Activated naive CD8-positive, alpha-beta T cell treated with anti-CD3 and anti-CD28 coated beads for 36 hours (primary cell): ENCODE results near the gene MEI1. TPM values are rescaled to one million over a fixed set of nuclear protein-coding genes. Genes with fewer than 3 reads are reported as not detected.
"Not testable (repeated sequence)": the region's sequence is repeated elsewhere in the genome, so short reads cannot be mapped to it uniquely, and the experiment has no call there.

Experiments used
- DNase-seq: peaks from one replicate; pipeline ENCODE4 v3.0.0; 2021
- H3K27ac Mint-ChIP-seq: one replicate; pipeline ENCODE4 v1.8.0; 2022; ENCODE audit warnings: mild to moderate bottlenecking, moderate library complexity, mixed read lengths
- H3K27me3 Mint-ChIP-seq: one replicate; pipeline ENCODE4 v1.8.0; 2022; ENCODE audit warnings: mild to moderate bottlenecking, mixed read lengths
- H3K36me3 Mint-ChIP-seq: one replicate; pipeline ENCODE4 v1.8.0; 2021; ENCODE audit warnings: mild to moderate bottlenecking, mixed read lengths
- H3K4me1 Mint-ChIP-seq: one replicate; pipeline ENCODE4 v1.8.0; 2021; ENCODE audit warnings: mixed read lengths
- H3K4me3 Mint-ChIP-seq: one replicate; pipeline ENCODE4 v1.8.0; 2022; ENCODE audit warnings: mild to moderate bottlenecking, moderate library complexity, mixed read lengths
- H3K9me3 Mint-ChIP-seq: one replicate; pipeline ENCODE4 v1.8.0; 2022; ENCODE audit warnings: mixed read lengths
- total RNA-seq, 2 experiments: library from RNA; stranded (reverse); gene quantifications; one replicate each; pipeline ENCODE4 v1.2.3, GENCODE V29; 2021

MEI1 gene
- total RNA-seq, 2 experiments from 2014 or later, result 23.4 to 28.8 TPM

DNA sequence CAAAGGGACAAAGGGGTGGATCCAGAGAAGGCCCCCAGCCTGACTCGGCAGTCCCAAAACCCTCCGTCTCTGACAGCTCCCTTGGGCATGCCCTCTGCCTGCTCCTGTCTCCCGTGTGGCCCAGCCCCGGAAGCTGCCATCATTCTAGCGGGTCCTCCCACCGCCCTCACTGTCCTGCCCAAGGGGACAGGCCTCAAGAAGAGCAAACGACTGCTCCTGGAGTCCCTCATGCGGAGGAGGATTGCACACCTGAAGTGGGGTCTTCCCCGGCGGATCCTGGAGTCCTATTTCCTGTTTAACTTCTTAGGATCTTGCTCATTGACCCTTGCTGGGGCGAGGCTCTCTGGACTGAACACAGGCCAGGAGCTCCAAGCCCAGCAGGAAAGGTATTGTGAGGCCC is 2.6 kb upstream of the MEI1 start:
- no peak for DNase-seq
- Mint-ChIP-seq H3K4me1 (peaks cover 8% of the 10 kb centered on the region), H3K4me3 (no peak overlapping the region), H3K27me3 (no peaks in the 10 kb centered on the region), H3K9me3 (no peaks in the 10 kb centered on the region), H3K36me3 (peaks cover 3% of the 10 kb centered on the region), H3K27ac (peak overlapping the region; percentile 31)

DNA sequence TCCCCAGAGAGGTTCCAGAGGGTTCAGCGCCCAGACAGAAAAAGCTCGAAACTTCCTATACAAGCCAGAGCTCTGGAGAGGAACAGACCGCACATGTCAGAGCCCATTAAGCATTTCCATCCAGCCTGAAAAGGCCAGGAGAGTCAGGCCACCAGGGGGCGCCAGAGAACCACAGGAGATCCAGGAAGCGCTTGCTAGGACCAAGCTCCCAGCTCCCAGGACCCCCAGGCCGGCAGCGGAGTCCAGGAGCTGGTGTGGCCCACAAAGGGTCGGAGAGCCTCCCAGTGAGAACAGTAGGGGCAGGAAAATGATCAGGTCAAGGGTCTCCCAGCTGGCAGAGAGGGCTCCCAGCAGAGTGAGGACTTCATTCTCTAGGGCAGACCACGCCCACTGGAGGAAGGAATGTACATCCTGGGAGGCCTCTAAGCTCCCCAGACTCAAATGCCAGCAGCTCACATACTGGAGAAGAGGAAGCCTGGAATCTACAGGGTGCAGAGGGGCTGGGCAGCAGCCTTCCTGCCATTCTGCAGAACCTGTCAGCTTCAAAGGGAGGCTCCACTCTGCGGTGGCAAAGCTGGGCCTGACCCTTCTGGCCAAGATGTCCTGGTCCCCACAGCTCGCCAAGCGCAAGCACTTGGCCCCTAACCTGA is 2.1 kb upstream of the MEI1 start:
- Mint-ChIP-seq H3K27me3 (no peaks in the 10 kb centered on the region), H3K4me1 (peaks cover 8% of the 10 kb centered on the region), H3K4me3 (no peak overlapping the region), H3K9me3 (no peaks in the 10 kb centered on the region), H3K27ac (peak overlapping the region; percentile 64), H3K36me3 (peaks cover 3% of the 10 kb centered on the region)
- peak; percentile 85 for DNase-seq

GRCh38 chr22:41700108-41700364 is 733 bp downstream of the MEI1 start:
- Mint-ChIP-seq H3K4me1 (peaks cover 8% of the 10 kb centered on the region), H3K36me3 (peaks cover 3% of the 10 kb centered on the region), H3K27me3 (no peaks in the 10 kb centered on the region), H3K4me3 (no peak overlapping the region), H3K9me3 (no peaks in the 10 kb centered on the region), H3K27ac (no peak overlapping the region)
- DNase-seq, result no peak

DNA sequence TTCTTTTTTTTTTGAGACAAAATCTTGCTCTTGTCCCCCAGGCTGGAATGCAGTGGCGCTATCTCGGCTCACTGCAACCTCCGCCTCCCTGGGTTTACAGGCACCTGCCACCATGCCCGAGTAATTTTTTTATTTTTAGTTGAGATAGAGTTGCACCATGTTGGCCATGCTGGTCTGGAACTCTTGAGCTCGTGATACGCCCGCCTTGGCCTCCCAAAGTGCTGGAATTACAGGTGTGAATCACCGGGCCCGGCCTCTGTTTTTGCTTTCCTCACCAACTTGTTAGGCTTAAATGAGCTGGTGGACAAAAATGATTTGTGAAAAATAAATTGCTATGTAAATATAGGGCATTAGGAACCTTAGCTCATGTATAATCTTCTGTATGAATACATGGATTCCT is 3.5 kb downstream of the MEI1 start:
- Mint-ChIP-seq H3K36me3 (peaks cover 3% of the 10 kb centered on the region), H3K27ac (no peak overlapping the region), H3K4me1 (peaks cover 3% of the 10 kb centered on the region), H3K27me3 (no peaks in the 10 kb centered on the region), H3K4me3 (no peak overlapping the region), H3K9me3 (no peaks in the 10 kb centered on the region)
- DNase-seq, result no peak

- H3K27me3 Mint-ChIP-seq, result no peaks in the 10 kb centered on the region
- DNase-seq, result no peak
- no peak overlapping the region for H3K27ac Mint-ChIP-seq
- H3K9me3 Mint-ChIP-seq, result no peaks in the 10 kb centered on the region
- H3K4me1 Mint-ChIP-seq, result no peaks in the 10 kb centered on the region
- H3K4me3 Mint-ChIP-seq, result no peak overlapping the region
- no peaks in the 10 kb centered on the region for H3K36me3 Mint-ChIP-seq
These were observed 10.0 kb downstream of the MEI1 start for GRCh38 chr22:41709341-41709740.

DNA sequence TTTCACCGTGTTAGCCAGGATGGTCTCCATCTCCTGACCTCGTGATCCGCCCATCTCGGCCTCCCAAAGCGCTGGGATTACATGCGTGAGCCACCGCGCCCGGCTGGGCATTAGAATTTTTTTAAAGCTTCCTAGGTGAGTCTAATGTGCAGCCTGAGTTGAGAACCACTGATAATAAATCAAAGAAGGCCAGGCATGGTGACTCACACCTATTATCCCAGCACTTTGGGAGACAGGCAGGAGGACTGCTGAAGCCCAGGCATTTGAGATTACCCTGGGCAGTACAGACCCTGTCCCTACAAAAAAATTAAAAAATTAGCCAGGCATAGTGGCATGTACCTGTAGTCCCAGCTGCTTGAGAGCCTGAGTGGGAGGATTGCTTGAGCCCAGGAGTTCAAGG is 13.7 kb downstream of the MEI1 start:
- Mint-ChIP-seq H3K4me3 (no peak overlapping the region), H3K27me3 (no peaks in the 10 kb centered on the region), H3K9me3 (no peaks in the 10 kb centered on the region), H3K4me1 (no peaks in the 10 kb centered on the region), H3K36me3 (no peaks in the 10 kb centered on the region), H3K27ac (no peak overlapping the region)
- DNase-seq, result no peak

GRCh38 chr22:41722496-41722895 is 23.2 kb downstream of the MEI1 start:
- no peak overlapping the region for H3K27ac Mint-ChIP-seq
- no peak overlapping the region for H3K4me3 Mint-ChIP-seq

GRCh38 chr22:41725510-41726110 is 26.3 kb downstream of the MEI1 start:
- no peak for DNase-seq
- no peak overlapping the region for H3K4me3 Mint-ChIP-seq
- no peak overlapping the region for H3K27ac Mint-ChIP-seq
- H3K36me3 Mint-ChIP-seq, result no peaks in the 10 kb centered on the region
- H3K9me3 Mint-ChIP-seq, result no peaks in the 10 kb centered on the region
- no peaks in the 10 kb centered on the region for H3K4me1 Mint-ChIP-seq
- peaks cover 4% of the 10 kb centered on the region for H3K27me3 Mint-ChIP-seq

More at GRCh38 chr22:41722496-41722895, 23.2 kb downstream of the MEI1 start:
- no peak for DNase-seq
- H3K36me3 Mint-ChIP-seq, result no peaks in the 10 kb centered on the region
- H3K9me3 Mint-ChIP-seq, result no peaks in the 10 kb centered on the region
- H3K4me1 Mint-ChIP-seq, result no peaks in the 10 kb centered on the region
- H3K27me3 Mint-ChIP-seq, result peaks cover 4% of the 10 kb centered on the region

DNA sequence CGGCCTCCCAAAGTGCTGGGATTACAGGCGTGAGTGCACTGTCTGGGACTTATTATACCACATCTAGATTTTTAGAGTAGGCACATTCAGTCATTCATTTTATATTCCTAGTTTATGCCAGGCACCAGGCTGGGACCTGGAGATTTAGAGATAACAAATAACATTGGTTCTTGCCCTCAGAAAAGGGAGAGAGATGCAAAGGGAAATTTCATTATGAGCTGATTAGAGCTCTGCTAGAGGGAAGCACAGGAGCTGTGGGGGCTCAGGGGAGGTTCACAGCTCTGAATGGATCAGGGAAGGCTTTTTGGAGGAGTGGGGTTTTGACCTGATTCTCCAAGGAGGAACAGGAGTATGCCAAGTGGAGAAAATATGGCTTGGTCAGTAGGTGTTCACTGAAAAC is 32.3 kb downstream of the MEI1 start:
- H3K4me3 Mint-ChIP-seq, result no peak overlapping the region
- H3K9me3 Mint-ChIP-seq, result no peaks in the 10 kb centered on the region
- no peaks in the 10 kb centered on the region for H3K27me3 Mint-ChIP-seq
- H3K4me1 Mint-ChIP-seq, result no peaks in the 10 kb centered on the region
- no peak overlapping the region for H3K27ac Mint-ChIP-seq
- no peak for DNase-seq
- no peaks in the 10 kb centered on the region for H3K36me3 Mint-ChIP-seq

GRCh38 chr22:41732096-41732772 is 32.9 kb downstream of the MEI1 start:
- no peaks in the 10 kb centered on the region for H3K27me3 Mint-ChIP-seq
- no peaks in the 10 kb centered on the region for H3K9me3 Mint-ChIP-seq
- H3K27ac Mint-ChIP-seq, result no peak overlapping the region
- DNase-seq, result no peak
- H3K36me3 Mint-ChIP-seq, result no peaks in the 10 kb centered on the region
- no peak overlapping the region for H3K4me3 Mint-ChIP-seq
- no peaks in the 10 kb centered on the region for H3K4me1 Mint-ChIP-seq

GRCh38 chr22:41733241-41733640 is 33.9 kb downstream of the MEI1 start:
- not testable (repeated sequence) for H3K27ac Mint-ChIP-seq, DNase-seq, H3K27me3 Mint-ChIP-seq, H3K4me1 Mint-ChIP-seq, H3K36me3 Mint-ChIP-seq, H3K4me3 Mint-ChIP-seq, H3K9me3 Mint-ChIP-seq

GRCh38 chr22:41739576-41739975 is 40.3 kb downstream of the MEI1 start:
- H3K27ac Mint-ChIP-seq, result no peak overlapping the region
- H3K4me1 Mint-ChIP-seq, result peaks cover 4% of the 10 kb centered on the region
- no peaks in the 10 kb centered on the region for H3K36me3 Mint-ChIP-seq
- no peak for DNase-seq
- no peak overlapping the region for H3K4me3 Mint-ChIP-seq
- H3K9me3 Mint-ChIP-seq, result no peaks in the 10 kb centered on the region
- H3K27me3 Mint-ChIP-seq, result no peaks in the 10 kb centered on the region

GRCh38 chr22:41742918-41743317 is 43.6 kb downstream of the MEI1 start:
- no peaks in the 10 kb centered on the region for H3K27me3 Mint-ChIP-seq
- no peak overlapping the region for H3K4me3 Mint-ChIP-seq
- H3K4me1 Mint-ChIP-seq, result peaks cover 9% of the 10 kb centered on the region
- no peak for DNase-seq
- H3K27ac Mint-ChIP-seq, result no peak overlapping the region
- no peaks in the 10 kb centered on the region for H3K36me3 Mint-ChIP-seq
- no peaks in the 10 kb centered on the region for H3K9me3 Mint-ChIP-seq

DNA sequence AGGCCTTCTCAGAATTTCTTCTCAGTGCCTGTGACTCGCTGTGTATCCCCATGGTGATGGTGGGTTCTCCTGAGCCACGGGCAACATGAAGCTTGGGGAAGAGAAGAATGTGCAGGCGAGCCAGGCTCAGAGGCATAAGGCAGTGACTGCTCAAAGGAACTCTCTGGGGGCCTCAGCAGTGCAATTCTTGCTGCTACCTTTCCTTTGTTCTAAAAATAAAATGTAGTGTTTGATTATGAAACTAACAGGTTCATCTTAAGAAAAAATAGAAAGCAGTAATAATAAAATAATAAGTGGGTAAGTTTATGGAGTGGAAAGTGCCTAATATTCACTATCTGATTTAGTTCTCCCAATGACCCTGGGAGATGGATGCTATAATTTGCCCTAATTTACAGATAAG is 46.7 kb downstream of the MEI1 start:
- no peak for DNase-seq
- Mint-ChIP-seq H3K4me1 (peaks cover 5% of the 10 kb centered on the region), H3K27me3 (no peaks in the 10 kb centered on the region), H3K36me3 (no peaks in the 10 kb centered on the region), H3K4me3 (no peak overlapping the region), H3K9me3 (no peaks in the 10 kb centered on the region), H3K27ac (no peak overlapping the region)

DNA sequence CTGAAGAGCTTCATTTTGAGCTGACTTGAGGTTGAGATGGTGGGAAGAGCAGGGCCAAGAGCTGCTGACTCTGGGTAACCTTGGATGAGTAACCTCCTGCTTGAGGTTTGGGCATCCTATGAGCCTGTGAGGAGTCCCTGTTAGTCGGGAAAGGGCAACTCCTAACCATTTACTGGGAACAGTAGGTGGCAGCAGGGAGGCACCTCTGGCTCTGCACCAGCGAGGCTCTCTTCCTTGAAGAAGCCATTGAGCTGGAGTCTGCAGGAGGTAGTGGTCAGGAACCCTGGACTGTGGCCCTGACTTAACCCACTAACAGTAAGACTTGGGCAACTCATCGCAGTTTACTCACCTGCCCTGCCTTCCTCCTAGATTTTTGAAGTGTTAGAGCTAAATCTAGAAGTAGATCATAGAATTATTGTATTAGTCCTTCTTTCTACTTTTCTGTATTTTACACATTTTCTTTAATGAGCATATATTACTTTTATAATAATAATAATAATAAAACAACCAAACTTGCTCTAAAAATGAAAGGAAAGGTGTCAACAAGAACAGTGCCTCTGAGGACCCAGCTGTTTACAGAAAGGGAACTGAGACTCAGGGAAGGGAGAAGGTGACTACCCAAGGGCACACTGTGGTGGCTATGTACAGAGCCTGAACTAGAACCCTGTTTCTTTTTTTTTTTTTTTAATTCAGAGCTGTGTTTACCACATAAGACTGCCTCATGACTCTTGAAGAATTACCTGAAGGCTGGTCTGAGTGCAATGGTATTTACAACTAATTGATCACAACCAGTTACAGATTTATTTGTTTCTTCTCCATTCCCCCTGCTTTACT is 47.5 kb downstream of the MEI1 start:
- Mint-ChIP-seq H3K4me3 (no peak overlapping the region), H3K9me3 (no peaks in the 10 kb centered on the region), H3K4me1 (peaks cover 5% of the 10 kb centered on the region), H3K27ac (no peak overlapping the region), H3K36me3 (no peaks in the 10 kb centered on the region), H3K27me3 (no peaks in the 10 kb centered on the region)
- DNase-seq, result peak; percentile 39
